Dedifferentiated amniotic fluid mesenchymal stem cell (primary cell): Measurements from ENCODE around the gene MAML2.

Experiments used
- DNase-seq: peaks from one replicate; pipeline ENCODE4 v3.0.0-alpha.2; 2016; ENCODE audit errors: extremely low spot score

MAML2 gene

GRCh38 chr11:96125400-96125799, 217.6 kb downstream of the MAML2 start:
- DNase-seq = no peak

- no peak for DNase-seq
These were observed 218.8 kb downstream of the MAML2 start for GRCh38 chr11:96124155-96124554.

GRCh38 chr11:96123301-96123700, 219.7 kb downstream of the MAML2 start:
- DNase-seq = no peak

- peak; percentile 30 for DNase-seq
These were observed 220.4 kb downstream of the MAML2 start for GRCh38 chr11:96122601-96123074.

- no peak for DNase-seq
These were observed 223.8 kb downstream of the MAML2 start for GRCh38 chr11:96119211-96119610.

GRCh38 chr11:96116376-96116775, 226.6 kb downstream of the MAML2 start:
- no peak for DNase-seq

- no peak for DNase-seq
These were observed 228.6 kb downstream of the MAML2 start for GRCh38 chr11:96114178-96115064.

- peak; percentile 78 for DNase-seq
These were observed 229.8 kb downstream of the MAML2 start for GRCh38 chr11:96113193-96113681.

GRCh38 chr11:96112192-96113128, 230.5 kb downstream of the MAML2 start:
- no peak for DNase-seq

GRCh38 chr11:96111308-96111707, 231.7 kb downstream of the MAML2 start:
- DNase-seq = no peak

- DNase-seq = no peak
These were observed 232.7 kb downstream of the MAML2 start for GRCh38 chr11:96110302-96110701.

- DNase-seq = no peak
These were observed 233.5 kb downstream of the MAML2 start for GRCh38 chr11:96109331-96110030.

GRCh38 chr11:96107143-96107824, 235.7 kb downstream of the MAML2 start:
- no peak for DNase-seq

- no peak for DNase-seq
These were observed 236.3 kb downstream of the MAML2 start for GRCh38 chr11:96106645-96107044.

GRCh38 chr11:96105944-96106343, 237.1 kb downstream of the MAML2 start:
- DNase-seq = no peak

- DNase-seq = no peak
These were observed 237.6 kb downstream of the MAML2 start for GRCh38 chr11:96105197-96105895.

- DNase-seq = no peak
These were observed 238.5 kb downstream of the MAML2 start for GRCh38 chr11:96104496-96104895.

GRCh38 chr11:96103721-96104120, 239.3 kb downstream of the MAML2 start:
- DNase-seq = no peak

GRCh38 chr11:96103102-96103501, 239.9 kb downstream of the MAML2 start:
- DNase-seq = no peak

GRCh38 chr11:96102664-96103078, 240.3 kb downstream of the MAML2 start:
- DNase-seq = peak; percentile 84
